T47D (cell line): ENCODE data around the gene SLC7A1.
"Not testable (repeated sequence)": the region's sequence is repeated elsewhere in the genome, so short reads cannot be mapped to it uniquely, and the experiment has no call there.

Source experiments
- DNase-seq, 2 experiments: peaks; one replicate each; pipeline versions ENCODE4 v3.0.0 to v3.0.0-alpha.2; 2011 to 2012; ENCODE audit warnings: low read depth in 1 of 2, low spot score in 1 of 2
- JUND ChIP-seq: IDR thresholded peaks from 2 replicates; pipeline ENCODE4 v1.6.1; 2012; ENCODE audit warnings: low read depth
- in situ Hi-C: cut with HindIII; loops from 2 replicates; pipeline ENCODE4 v1.10.0; 2016; ENCODE audit warnings: low sequenced_read_pairs, low pct_unique_long_range_greater_than_20kb

SLC7A1 gene

GRCh38 chr13:29595380-29596063 lies at the start of gene SLC7A1:
SLC7A1 (minus strand) TSS chr13:29595688; CDS start chr13:29536188, 59,500 bp downstream.
- in situ Hi-C loops: no loop called here
- DNase-seq: peak; percentile 85 to 88
- no peak for TF ChIP-seq JUND

DNA sequence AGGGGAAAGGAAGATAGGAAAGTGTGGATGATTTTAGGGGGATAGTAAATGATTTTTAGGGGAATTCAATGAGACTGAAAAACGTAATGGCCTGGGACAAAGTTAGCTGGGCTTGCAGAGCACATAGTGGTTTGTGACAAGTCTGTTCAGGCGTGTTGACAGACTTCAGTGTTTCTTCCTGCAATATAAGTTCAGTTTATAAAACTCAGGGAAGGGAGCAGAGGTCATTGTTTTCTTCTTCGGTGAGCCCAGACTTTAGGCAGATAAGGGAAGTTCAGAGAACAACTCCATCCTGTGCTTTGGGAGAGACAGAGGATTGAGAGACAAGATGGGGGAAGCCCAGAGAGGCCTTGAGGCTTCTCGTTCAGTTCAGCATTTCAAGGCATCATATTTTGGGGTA lies 45.2 kb upstream of the SLC7A1 start:
- no peak for DNase-seq
- no peak for TF ChIP-seq JUND
- in situ Hi-C loops: no loop called here

GRCh38 chr13:29636831-29637230 lies 41.3 kb upstream of the SLC7A1 start:
- in situ Hi-C loops, DNase-seq: not testable (repeated sequence)

DNA sequence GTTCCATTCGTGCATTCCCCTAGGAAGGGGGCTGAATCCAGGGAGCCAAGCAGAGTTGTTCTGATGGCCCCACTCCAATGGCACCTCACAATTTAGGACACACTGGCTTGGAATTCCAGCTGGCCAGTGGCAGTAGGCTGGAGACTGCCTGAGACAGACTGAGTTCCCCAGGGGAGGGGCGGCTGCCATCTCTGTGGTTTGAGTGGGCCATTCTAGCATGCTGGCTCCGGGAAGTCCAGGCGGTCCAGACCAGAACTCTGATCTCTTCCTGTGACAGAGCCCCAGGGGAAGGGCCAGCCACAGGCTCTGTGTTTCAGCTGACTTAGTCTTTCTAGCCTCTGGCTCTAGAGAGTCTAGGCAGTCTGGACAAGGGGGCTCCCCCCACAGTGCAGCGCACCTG lies 29.5 kb upstream of the SLC7A1 start:
- no peak for TF ChIP-seq JUND
- no peak for DNase-seq
- in situ Hi-C loops: no loop called here

GRCh38 chr13:29621841-29622240 lies 26.4 kb upstream of the SLC7A1 start:
- DNase-seq: no peak
- no peak for TF ChIP-seq JUND
- in situ Hi-C loops: no loop called here

DNA sequence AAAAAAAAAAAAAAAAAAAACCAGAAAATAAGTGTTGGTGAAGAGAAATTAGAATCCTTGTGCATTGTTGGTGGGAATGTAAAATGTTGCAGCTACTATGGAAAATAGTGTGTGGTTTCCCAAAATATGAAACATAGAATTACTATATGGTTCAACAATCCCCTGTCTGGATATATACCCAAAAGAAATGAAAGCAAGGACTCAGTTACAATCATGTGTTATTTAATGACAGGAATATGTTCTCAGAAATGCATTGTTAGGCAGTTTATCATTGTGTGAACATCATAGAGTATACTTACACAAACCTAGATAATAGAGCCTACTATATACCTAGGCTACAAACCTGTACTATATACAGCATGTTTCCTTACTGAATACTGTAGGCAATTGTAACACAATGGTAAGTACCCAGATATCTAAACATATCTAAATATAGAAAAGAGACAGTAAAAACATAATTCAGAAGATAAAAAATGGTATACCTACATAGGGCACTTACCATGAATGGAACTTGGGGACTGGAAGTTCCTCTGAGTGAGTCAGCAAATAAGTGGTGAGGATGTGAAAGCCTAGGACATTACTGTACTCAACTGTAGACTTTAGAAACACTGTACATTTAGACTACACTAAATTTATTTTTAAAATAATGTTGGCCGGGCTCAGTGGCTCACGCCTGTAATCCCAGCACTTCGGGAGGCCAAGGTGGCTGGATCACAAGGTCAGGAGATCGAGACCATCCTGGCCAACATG lies 25.7 kb upstream of the SLC7A1 start:
- in situ Hi-C loops: no loop called here
- no peak for DNase-seq
- TF ChIP-seq JUND: no peak

DNA sequence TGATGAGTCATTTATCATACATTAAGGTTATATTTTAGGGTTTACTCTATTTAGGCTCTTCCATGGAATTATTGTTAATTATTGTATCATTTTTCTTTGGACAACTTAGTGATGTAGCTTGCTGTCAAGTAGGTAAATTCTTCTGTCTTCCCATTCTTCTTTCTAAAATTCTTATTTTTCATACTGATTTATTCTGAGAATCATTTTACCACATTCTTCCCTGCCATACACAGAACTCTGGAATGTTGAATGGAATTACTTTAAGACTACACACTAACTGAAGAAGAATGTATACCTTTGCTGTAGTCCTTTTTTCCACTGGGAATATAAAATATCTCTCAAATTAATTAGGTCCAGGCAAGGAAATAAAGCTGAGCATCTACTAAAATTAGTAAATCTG lies 24.5 kb upstream of the SLC7A1 start:
- in situ Hi-C loops: no loop called here
- TF ChIP-seq JUND: no peak
- DNase-seq: no peak

GRCh38 chr13:29613101-29613500 lies 17.6 kb upstream of the SLC7A1 start:
- in situ Hi-C loops: no loop called here
- DNase-seq: no peak
- no peak for TF ChIP-seq JUND

GRCh38 chr13:29607465-29607864 lies 12.0 kb upstream of the SLC7A1 start:
- no peak for TF ChIP-seq JUND
- DNase-seq: no peak
- in situ Hi-C loops: no loop called here

DNA sequence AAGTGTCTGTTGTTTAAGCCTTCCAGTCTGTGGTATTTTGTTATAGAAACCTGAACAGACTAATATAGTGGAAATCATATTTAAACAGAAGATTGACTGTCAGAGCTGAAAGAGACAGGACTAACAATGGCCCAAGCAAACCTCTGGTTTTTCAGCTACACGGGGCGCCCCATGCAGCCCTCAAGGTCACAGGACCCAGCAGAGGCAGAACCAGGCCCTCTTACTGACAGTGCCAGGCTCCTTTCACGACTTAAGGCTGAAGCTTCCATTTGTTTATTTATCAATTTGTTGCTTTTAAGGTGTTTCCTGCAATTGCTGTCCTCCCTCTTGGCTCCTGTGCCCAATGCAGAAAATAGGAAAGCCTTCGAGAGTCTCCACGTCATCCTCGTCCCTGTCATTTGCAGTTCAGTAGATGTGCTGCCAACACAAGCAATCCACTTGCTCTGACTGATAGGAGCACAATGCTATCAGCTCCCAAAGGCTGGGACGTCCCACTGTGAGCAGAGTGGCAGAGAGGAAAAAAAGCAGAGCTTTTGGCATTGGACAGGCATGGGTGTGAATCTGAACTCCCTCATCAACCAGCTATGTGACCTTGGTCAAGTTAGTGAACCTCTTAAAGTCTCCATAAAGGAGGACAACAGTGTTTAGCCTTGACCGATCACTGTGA lies 10.5 kb upstream of the SLC7A1 start:
- no peak for DNase-seq
- in situ Hi-C loops: no loop called here
- no peak for TF ChIP-seq JUND

DNA sequence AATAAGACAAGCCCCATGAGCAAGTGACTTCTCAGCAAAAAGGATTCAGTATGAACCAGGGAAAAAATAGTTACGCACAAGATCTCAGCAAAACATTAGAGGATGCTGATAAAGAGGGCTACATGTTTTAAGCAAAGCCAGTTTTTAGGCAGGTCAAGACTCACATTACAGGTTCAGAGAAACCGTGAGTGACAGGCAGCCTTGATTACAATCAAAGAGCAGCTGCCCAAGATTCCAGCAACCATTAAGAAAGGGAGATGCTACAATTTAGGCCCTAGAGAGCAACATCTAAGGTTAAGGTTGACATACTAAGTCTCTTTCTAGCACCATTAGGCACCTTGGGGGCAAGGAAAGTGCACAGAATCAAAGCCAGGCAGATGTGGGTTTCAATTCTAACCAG lies 2.8 kb upstream of the SLC7A1 start:
- in situ Hi-C loops: no loop called here
- DNase-seq: no peak
- no peak for TF ChIP-seq JUND

DNA sequence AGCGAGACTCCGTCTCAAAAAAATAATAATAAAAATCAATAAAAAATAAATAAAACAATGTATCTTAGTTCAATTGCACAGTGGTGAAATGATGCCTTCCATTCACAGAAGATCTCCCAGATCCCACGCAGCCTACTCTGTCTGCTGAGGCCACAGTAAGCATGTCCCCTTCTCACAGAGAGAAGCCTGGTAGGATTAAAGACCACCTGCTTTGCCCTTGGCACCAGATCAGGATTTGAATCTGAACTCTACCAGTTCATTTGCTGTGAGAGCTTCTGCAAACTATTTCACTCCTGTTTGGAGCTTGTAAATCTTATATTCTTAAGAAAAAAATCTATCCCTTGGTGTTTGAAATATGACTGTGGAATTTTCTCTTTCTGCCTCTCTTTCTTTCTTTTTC lies 2.2 kb upstream of the SLC7A1 start:
- no peak for TF ChIP-seq JUND

DNA sequence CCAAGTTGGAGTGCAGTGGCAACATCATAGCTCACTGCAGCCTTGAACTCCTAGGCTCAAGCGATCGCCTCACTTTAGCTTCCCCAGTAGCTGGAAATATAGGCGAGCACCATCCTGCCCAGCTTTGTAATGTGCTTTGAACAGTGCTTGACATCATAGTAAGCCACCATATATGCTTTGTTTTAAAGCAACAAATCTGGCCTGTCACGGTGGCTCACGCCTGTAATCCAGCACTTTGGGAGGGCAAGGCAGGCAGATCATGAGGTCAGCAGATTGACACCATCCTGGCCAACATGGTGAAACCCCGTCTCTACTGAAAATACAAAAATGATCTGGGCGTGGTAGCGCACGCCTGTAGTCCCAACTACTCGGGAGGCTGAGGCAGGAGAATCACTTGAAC lies 1.8 kb upstream of the SLC7A1 start:
- DNase-seq: no peak
- in situ Hi-C loops: no loop called here
- no peak for TF ChIP-seq JUND

More for the DNA sequence above, 2.2 kb upstream of the SLC7A1 start:
- DNase-seq: no peak
- in situ Hi-C loops: no loop called here
